ENCODE results near the gene DDI1. TPM values are rescaled to one million over a fixed set of nuclear protein-coding genes. Genes with fewer than 3 reads are reported as not detected.

The DDI1 gene
- total RNA-seq, 2 donors from 2014 or later, result not detected

- intact Hi-C loops (cut with DNase I), result no loop called here
- Histone ChIP-seq H3K27ac (no peak overlapping the region), H3K27me3 (no peaks in the 10 kb centered on the region), H3K4me1 (no peaks in the 10 kb centered on the region), H3K9me3 (no peaks in the 10 kb centered on the region), H3K36me3 (replicated peaks in 1 of 2; ENCODE audit: insufficient read depth in 1 of 2, low read depth in 2 of 2) (no peaks in the 10 kb centered on the region), H3K4me3 (no peak overlapping the region)
- DNase-seq, result no peak
- TF ChIP-seq CTCF (IDR thresholded peaks at IDR 0.05) (no peak), POLR2A (IDR thresholded peaks at IDR 0.05) (no peak)
- ATAC-seq, result no peak
- 83 to 92% methylated on average over 2 of the region's 2 CpGs for WGBS, 2 donors
Observed at GRCh38 chr11:103994518-103994917, 41.9 kb upstream of the DDI1 start.

GRCh38 chr11:103995896-103996295 lies 40.5 kb upstream of the DDI1 start:
- Histone ChIP-seq H3K27me3 (no peaks in the 10 kb centered on the region), H3K36me3 (replicated peaks in 1 of 2; ENCODE audit: insufficient read depth in 1 of 2, low read depth in 2 of 2) (no peaks in the 10 kb centered on the region), H3K27ac (no peak overlapping the region), H3K9me3 (no peaks in the 10 kb centered on the region), H3K4me3 (no peak overlapping the region), H3K4me1 (no peaks in the 10 kb centered on the region)
- WGBS, 2 donors, result 91 to 92% methylated on average over 4 of the region's 4 CpGs
- intact Hi-C loops (cut with DNase I), result no loop called here
- ATAC-seq, result no peak
- DNase-seq, result no peak
- TF ChIP-seq POLR2A (IDR thresholded peaks at IDR 0.05) (no peak), CTCF (IDR thresholded peaks at IDR 0.05) (no peak)

GRCh38 chr11:103997082-103997481 lies 39.4 kb upstream of the DDI1 start:
- WGBS, 2 donors, result 91 to 94% methylated on average over 1 of the region's 1 CpG

DNA sequence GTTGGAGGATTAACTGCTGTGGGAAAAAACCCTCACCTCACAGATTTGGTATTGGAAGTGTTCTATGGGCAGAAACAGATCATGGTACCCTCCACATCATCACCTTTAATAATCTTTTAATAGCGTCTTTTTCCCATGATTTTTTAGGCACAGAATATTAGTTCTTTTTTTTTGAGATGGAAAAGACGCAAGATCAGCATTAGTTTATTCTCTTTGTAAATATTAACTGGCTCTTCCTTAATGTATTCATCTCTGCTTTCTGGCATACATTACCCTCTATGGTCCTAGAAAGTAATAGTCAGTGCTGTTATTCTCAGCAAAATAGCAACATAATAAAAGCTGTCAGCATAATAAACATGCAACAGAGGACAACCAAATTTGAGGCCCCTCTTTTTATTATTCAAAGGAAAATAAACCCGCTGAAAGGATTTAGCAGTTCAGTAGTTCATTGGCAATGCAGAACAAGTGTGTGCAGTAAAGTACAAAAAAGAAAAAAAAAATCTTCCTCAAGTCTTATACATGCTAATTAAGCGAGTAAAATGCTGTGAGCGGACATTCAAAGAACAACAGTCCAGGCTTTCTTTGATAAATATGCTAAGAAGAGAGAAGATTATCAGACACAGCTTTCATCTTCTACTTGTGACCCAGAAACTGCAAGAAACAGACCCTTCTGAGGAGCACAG lies 37.5 kb upstream of the DDI1 start:
- Histone ChIP-seq H3K27ac (no peak overlapping the region), H3K4me3 (no peak overlapping the region), H3K36me3 (replicated peaks in 1 of 2; ENCODE audit: insufficient read depth in 1 of 2, low read depth in 2 of 2) (no peaks in the 10 kb centered on the region), H3K9me3 (no peaks in the 10 kb centered on the region), H3K27me3 (no peaks in the 10 kb centered on the region), H3K4me1 (no peaks in the 10 kb centered on the region)
- 93 to 94% methylated on average over 5 of the region's 5 CpGs for WGBS, 2 donors
- intact Hi-C loops (cut with DNase I), result no loop called here
- TF ChIP-seq CTCF (IDR thresholded peaks at IDR 0.05), result no peak
- TF ChIP-seq POLR2A (IDR thresholded peaks at IDR 0.05), result no peak
- DNase-seq (no peak), ATAC-seq (no peak)

More at GRCh38 chr11:103997082-103997481, 39.4 kb upstream of the DDI1 start:
- intact Hi-C loops (cut with DNase I), result no loop called here
- Histone ChIP-seq H3K27ac (no peak overlapping the region), H3K9me3 (no peaks in the 10 kb centered on the region), H3K27me3 (no peaks in the 10 kb centered on the region), H3K36me3 (replicated peaks in 1 of 2; ENCODE audit: insufficient read depth in 1 of 2, low read depth in 2 of 2) (no peaks in the 10 kb centered on the region), H3K4me1 (no peaks in the 10 kb centered on the region), H3K4me3 (no peak overlapping the region)
- ATAC-seq, result no peak
- TF ChIP-seq POLR2A (IDR thresholded peaks at IDR 0.05) (no peak), CTCF (IDR thresholded peaks at IDR 0.05) (no peak)
- DNase-seq, result no peak

DNA sequence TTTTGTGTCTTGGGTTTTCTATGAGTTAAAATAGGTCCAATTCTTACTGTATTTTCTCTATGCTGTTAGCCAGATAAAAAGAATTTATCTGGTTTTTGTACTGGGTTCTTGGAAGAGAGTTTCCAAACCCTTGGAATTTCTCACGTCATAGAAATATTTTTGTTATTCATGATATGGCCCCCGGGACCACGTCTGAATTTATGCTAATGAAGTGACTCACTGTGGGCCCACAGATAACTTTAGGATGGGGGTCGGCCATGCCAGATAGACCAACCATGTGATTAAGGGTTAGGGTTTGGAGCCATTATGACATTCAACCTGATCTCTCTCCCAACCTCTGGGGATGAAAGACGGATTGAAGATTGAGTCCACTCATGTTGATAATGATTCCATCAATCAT lies 35.6 kb upstream of the DDI1 start:
- WGBS, 2 donors, result 65 to 68% methylated on average over 5 of the region's 5 CpGs
- Histone ChIP-seq H3K4me1 (no peaks in the 10 kb centered on the region), H3K36me3 (replicated peaks in 1 of 2; ENCODE audit: insufficient read depth in 1 of 2, low read depth in 2 of 2) (no peaks in the 10 kb centered on the region), H3K27me3 (no peaks in the 10 kb centered on the region), H3K4me3 (no peak overlapping the region), H3K27ac (no peak overlapping the region), H3K9me3 (no peaks in the 10 kb centered on the region)
- TF ChIP-seq POLR2A (IDR thresholded peaks at IDR 0.05) (no peak), CTCF (IDR thresholded peaks at IDR 0.05) (no peak)
- intact Hi-C loops (cut with DNase I), result no loop called here
- ATAC-seq, result no peak
- no peak for DNase-seq
